Embryonic facial prominence (tissue), 1 donor: ENCODE data around the gene PUDP.
"Not testable (repeated sequence)": the region's sequence is repeated elsewhere in the genome, so short reads cannot be mapped to it uniquely, and the experiment has no call there.

Experiments
- DNase-seq: peaks from one replicate; pipeline ENCODE4 v3.0.0-alpha.2; 2016; ENCODE audit errors: extremely low spot score

PUDP gene

GRCh38 chrX:7043796-7044433 lies 104.0 kb downstream of the PUDP start:
- not testable (repeated sequence) for DNase-seq

GRCh38 chrX:7028246-7028645 lies 119.7 kb downstream of the PUDP start:
- no peak for DNase-seq

- DNase-seq, result no peak
Observed at GRCh38 chrX:7027071-7027470, 120.9 kb downstream of the PUDP start.

GRCh38 chrX:7026365-7026764 lies 121.6 kb downstream of the PUDP start:
- DNase-seq, result not testable (repeated sequence)

GRCh38 chrX:7025471-7025870 lies 122.5 kb downstream of the PUDP start:
- DNase-seq, result no peak

GRCh38 chrX:7024850-7025249 lies 123.1 kb downstream of the PUDP start:
- no peak for DNase-seq

- not testable (repeated sequence) for DNase-seq
Observed at GRCh38 chrX:7022996-7023395, 125.0 kb downstream of the PUDP start.

GRCh38 chrX:7021991-7022390 lies 126.0 kb downstream of the PUDP start:
- no peak for DNase-seq

- DNase-seq, result no peak
Observed at GRCh38 chrX:7019555-7019954, 128.4 kb downstream of the PUDP start.

- not testable (repeated sequence) for DNase-seq
Observed at GRCh38 chrX:7012262-7012834, 135.6 kb downstream of the PUDP start.

- DNase-seq, result not testable (repeated sequence)
Observed at GRCh38 chrX:7010897-7011296, 137.1 kb downstream of the PUDP start.

- not testable (repeated sequence) for DNase-seq
Observed at GRCh38 chrX:7007328-7007727, 140.6 kb downstream of the PUDP start.
